HepG2 (cell line): ENCODE results near the gene ZBTB45. TPM values are rescaled to one million over a fixed set of nuclear protein-coding genes. Genes with fewer than 3 reads are reported as not detected.

Source experiments
- ELF4 ChIP-seq: sonication (generic); formaldehyde crosslinking; IDR thresholded peaks from 2 replicates; pipeline ENCODE4 v1.5.0; 2020; ENCODE audit warnings: missing genetic modification reagents, mild to moderate bottlenecking, moderate library complexity, borderline replicate concordance
- FOXK2 ChIP-seq: fragments of 450-650 bp; IDR thresholded peaks from 2 replicates; pipeline ENCODE4 v1.6.1; 2016
- HNRNPLL ChIP-seq: fragments of 200-400 bp; formaldehyde crosslinking; IDR thresholded peaks from 2 replicates; pipeline ENCODE4 v1.6.1; 2017; ENCODE audit warnings: mild to moderate bottlenecking, low read depth, low read length; ENCODE audit not compliant: poor library complexity, severe bottlenecking
- LCORL ChIP-seq, 2 experiments: fragments of 450-650 bp in 1 of 2; sonication (generic) in 1 of 2; formaldehyde crosslinking in 1 of 2; IDR thresholded peaks; 2 replicates each; pipeline versions ENCODE4 v1.5.0 to v1.6.1; 2017 to 2020; ENCODE audit warnings: antibody characterized with exemption in 1 of 2, missing genetic modification reagents in 1 of 2
- NR2F1 ChIP-seq, 2 experiments: fragments of 450-650 bp in 1 of 2; formaldehyde crosslinking in 1 of 2; IDR thresholded peaks; 2 replicates each; pipeline versions ENCODE4 v1.5.0 to v1.6.1; 2016 to 2020; ENCODE audit warnings: mild to moderate bottlenecking in 1 of 2, missing compliant biosample characterization in 1 of 2, missing genetic modification reagents in 1 of 2, moderate library complexity in 1 of 2
- RFX3 ChIP-seq: IDR thresholded peaks from 2 replicates; pipeline ENCODE4 v1.6.1; 2016; ENCODE audit warnings: missing biosample characterization, missing genetic modification reagents
- RORA ChIP-seq: sonication (generic); formaldehyde crosslinking; IDR thresholded peaks from 2 replicates; pipeline ENCODE4 v1.5.0; 2020; ENCODE audit warnings: mild to moderate bottlenecking, missing genetic modification reagents, moderate library complexity
- SIN3A ChIP-seq: IDR thresholded peaks from 2 replicates; pipeline ENCODE4 v1.6.1; 2011; ENCODE audit warnings: low read depth, mild to moderate bottlenecking, control low read depth, low read length, borderline replicate concordance
- SMAD1 ChIP-seq: sonication (generic); formaldehyde crosslinking; IDR thresholded peaks from 2 replicates; pipeline ENCODE4 v1.4.0; 2020; ENCODE audit warnings: missing genetic modification reagents, low read depth, mild to moderate bottlenecking, borderline replicate concordance
- SPEN ChIP-seq: sonication (generic); formaldehyde crosslinking; IDR thresholded peaks from 2 replicates; pipeline ENCODE4 v1.5.1; 2020; ENCODE audit warnings: low read depth, mild to moderate bottlenecking, missing genetic modification reagents
- TEAD2 ChIP-seq: sonication (generic); formaldehyde crosslinking; IDR thresholded peaks from 2 replicates; pipeline ENCODE4 v1.9.0; 2021; ENCODE audit warnings: missing genetic modification reagents
- TERF1 ChIP-seq: sonication (generic); formaldehyde crosslinking; IDR thresholded peaks from 2 replicates; pipeline ENCODE4 v1.8.0; 2022; ENCODE audit warnings: mild to moderate bottlenecking, missing genetic modification reagents, moderate library complexity
- TSC22D2 ChIP-seq: sonication (generic); formaldehyde crosslinking; IDR thresholded peaks from 2 replicates; pipeline ENCODE4 v1.5.1; 2020; ENCODE audit warnings: missing genetic modification reagents, mild to moderate bottlenecking, borderline replicate concordance
- USF2 ChIP-seq, 2 experiments: sonication (generic) in 1 of 2; formaldehyde crosslinking in 1 of 2; IDR thresholded peaks; 2 replicates each; pipeline versions ENCODE4 v1.5.1 to v1.6.1; 2011 to 2020; ENCODE audit warnings: borderline replicate concordance in 1 of 2, low read depth in 1 of 2, low read length in 1 of 2, mild to moderate bottlenecking in 1 of 2, missing genetic modification reagents in 1 of 2, moderate library complexity in 1 of 2
- ZBTB8A ChIP-seq: sonication (generic); formaldehyde crosslinking; IDR thresholded peaks from 2 replicates; pipeline ENCODE4 v1.4.0; 2020; ENCODE audit warnings: mild to moderate bottlenecking, low read depth, missing genetic modification reagents, borderline replicate concordance
- ZMYM4 ChIP-seq: sonication (generic); formaldehyde crosslinking; IDR thresholded peaks from 2 replicates; pipeline ENCODE4 v1.8.1; 2023; ENCODE audit warnings: mild to moderate bottlenecking, missing genetic modification reagents
- ZNF143 ChIP-seq: sonication (generic); formaldehyde crosslinking; IDR thresholded peaks from 2 replicates; pipeline ENCODE4 v1.4.0; 2020; ENCODE audit warnings: missing genetic modification reagents
- ZNF260 ChIP-seq: sonication (generic); formaldehyde crosslinking; IDR thresholded peaks from 2 replicates; pipeline ENCODE4 v1.4.0; 2020; ENCODE audit warnings: missing genetic modification reagents, low read depth, mild to moderate bottlenecking, borderline replicate concordance
- ZNF292 ChIP-seq: sonication (generic); formaldehyde crosslinking; IDR thresholded peaks from 2 replicates; pipeline ENCODE4 v1.8.1; 2022; ENCODE audit warnings: mild to moderate bottlenecking, low read depth, missing genetic modification reagents, borderline replicate concordance
- ZNF781 ChIP-seq: sonication (generic); formaldehyde crosslinking; IDR thresholded peaks from 2 replicates; pipeline ENCODE4 v1.5.1; 2020; ENCODE audit warnings: borderline replicate concordance, mild to moderate bottlenecking, missing genetic modification reagents; ENCODE audit errors: not compliant biosample characterization
- ZNF792 ChIP-seq: IDR thresholded peaks from 2 replicates; pipeline ENCODE4 v1.6.1; 2016
- polyA plus RNA-seq, 8 experiments: library from polyadenylated mRNA; depleted of rRNA in 3 of 8; stranded (reverse) in 7 of 8; unstranded in 1 of 8; fragments of >200 nt; fragmentation: Illumina TruSeq in 4 of 8; extraction: Trizol in 4 of 8; gene quantifications; 2 replicates each; pipeline versions ENCODE4 v1.2.1 to v1.2.3, GENCODE V29; 2011 to 2016; ENCODE audit warnings: low read depth in 4 of 8, missing spikeins in 1 of 8, mixed read lengths in 1 of 8; ENCODE audit not compliant: insufficient read depth in 1 of 8
- total RNA-seq, 5 experiments: library from RNA; depleted of rRNA; stranded (reverse); fragments of >200 nt; fragmentation: Illumina TruSeq; extraction: Trizol; gene quantifications; 2 replicates each; pipeline ENCODE4 v1.2.3, GENCODE V29; 2016; ENCODE audit warnings: low read depth in 1 of 5
- TF ChIP-seq, protein P1 (sequence below): sonication (generic); formaldehyde crosslinking; IDR thresholded peaks from 2 replicates; pipeline ENCODE4 v1.4.0; 2020; ENCODE audit warnings: missing genetic modification reagents

Gene ZBTB45
- total and polyA plus RNA-seq, 2 of the 13 experiments (the other 11 are each of a cell fraction or from before 2014, with no cell fraction given), result 3.0 to 3.7 TPM

DNA sequence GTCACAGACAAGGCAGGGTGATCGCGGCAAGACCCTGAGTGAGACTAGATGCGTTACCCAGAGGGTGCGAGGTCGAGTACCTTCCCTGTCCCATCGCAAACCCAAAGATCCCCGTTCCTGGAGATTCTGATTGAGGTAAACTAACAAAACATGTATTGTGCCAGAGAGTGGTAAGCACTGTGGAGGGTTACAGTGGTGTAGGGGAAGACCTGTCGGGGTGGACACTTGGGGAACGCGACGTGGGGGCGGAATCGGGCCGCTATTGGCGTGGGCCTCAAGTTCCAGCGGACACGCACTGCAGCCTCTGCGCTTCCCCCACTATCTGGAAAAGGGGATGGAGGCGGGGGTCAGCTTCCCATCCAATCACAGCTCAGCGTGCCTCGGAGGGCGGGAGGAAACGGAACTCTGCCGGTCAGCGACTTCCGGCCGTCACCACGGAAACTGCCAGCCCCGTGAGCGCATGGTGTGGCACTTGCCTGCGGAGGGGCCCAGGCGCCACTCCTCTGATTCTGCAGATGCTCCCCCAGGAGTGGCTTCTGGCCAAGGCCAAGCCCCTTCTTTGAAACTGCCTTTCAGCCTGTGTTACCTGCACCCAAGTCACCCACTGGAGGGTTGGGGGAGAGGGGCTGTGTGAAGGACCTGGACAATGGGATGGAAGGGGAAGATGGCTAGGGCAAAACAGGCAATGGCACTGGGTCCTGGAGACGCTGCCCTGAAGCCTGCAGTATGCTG lies 39.8 kb upstream of the ZBTB45 start (continued):
- TF ChIP-seq LCORL (IDR thresholded peaks at IDR 0.05), result no peak
- 0 out of 2 replicates have a peak, but pooled peaks have one; percentile 20 for TF ChIP-seq LCORL (CRISPR knock-in tag; IDR thresholded peaks at IDR 0.05)
- TF ChIP-seq ZMYM4, result peak; percentile 67; the same call in 1 of the 2 replicates
- TF ChIP-seq TERF1 (CRISPR knock-in tag), result no peak
- TF ChIP-seq HNRNPLL, result peak; percentile 96
- peak; percentile 67 for TF ChIP-seq ZNF781
- TF ChIP-seq ZNF292 (CRISPR knock-in tag), result no peak
- no peak; the same call in 1 of the 2 replicates for TF ChIP-seq SIN3A
- TF ChIP-seq NR2F1 (CRISPR knock-in tag; IDR thresholded peaks at IDR 0.05), result 0 out of 4 replicates have a peak, but pooled peaks of 1 of the 2 experiments have one; percentile 33
- peak; percentile 90; the same call in 1 of the 2 replicates for TF ChIP-seq TSC22D2 (CRISPR knock-in tag)
- no peak for TF ChIP-seq ZNF260 (CRISPR knock-in tag)
- TF ChIP-seq, protein P1, sequence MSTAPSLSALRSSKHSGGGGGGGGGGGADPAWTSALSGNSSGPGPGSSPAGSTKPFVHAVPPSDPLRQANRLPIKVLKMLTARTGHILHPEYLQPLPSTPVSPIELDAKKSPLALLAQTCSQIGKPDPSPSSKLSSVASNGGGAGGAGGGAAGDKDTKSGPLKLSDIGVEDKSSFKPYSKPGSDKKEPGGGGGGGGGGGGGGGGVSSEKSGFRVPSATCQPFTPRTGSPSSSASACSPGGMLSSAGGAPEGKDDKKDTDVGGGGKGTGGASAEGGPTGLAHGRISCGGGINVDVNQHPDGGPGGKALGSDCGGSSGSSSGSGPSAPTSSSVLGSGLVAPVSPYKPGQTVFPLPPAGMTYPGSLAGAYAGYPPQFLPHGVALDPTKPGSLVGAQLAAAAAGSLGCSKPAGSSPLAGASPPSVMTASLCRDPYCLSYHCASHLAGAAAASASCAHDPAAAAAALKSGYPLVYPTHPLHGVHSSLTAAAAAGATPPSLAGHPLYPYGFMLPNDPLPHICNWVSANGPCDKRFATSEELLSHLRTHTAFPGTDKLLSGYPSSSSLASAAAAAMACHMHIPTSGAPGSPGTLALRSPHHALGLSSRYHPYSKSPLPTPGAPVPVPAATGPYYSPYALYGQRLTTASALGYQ (CRISPR knock-in tag), result no peak
- no peak for TF ChIP-seq TEAD2 (CRISPR knock-in tag)
- 0 out of 2 replicates have a peak, but pooled peaks have one; percentile 54 for TF ChIP-seq ELF4 (CRISPR knock-in tag)
- TF ChIP-seq ZNF143 (CRISPR knock-in tag), result no peak; the same call in 1 of the 2 replicates
- TF ChIP-seq FOXK2, result no peak
- TF ChIP-seq ZBTB8A (CRISPR knock-in tag), result no peak
- peak; percentile 59 for TF ChIP-seq SPEN (CRISPR knock-in tag)
- peak; percentile 70; the same call in 1 of the 2 replicates for TF ChIP-seq ZNF792
- TF ChIP-seq RFX3, result peak; percentile 50; the same call in 1 of the 2 replicates
- no peak for TF ChIP-seq RORA (CRISPR knock-in tag)
- peak; percentile 63; the same call in 1 of the 2 replicates for TF ChIP-seq SMAD1 (CRISPR knock-in tag)
- no peak for TF ChIP-seq USF2 (IDR thresholded peaks at IDR 0.05; ENCODE audit: low read depth, low read length)
- TF ChIP-seq USF2 (CRISPR knock-in tag; IDR thresholded peaks at IDR 0.05; ENCODE audit: borderline replicate concordance), result no peak
